Measurements from ENCODE around the gene GPRC5D.

GRCh38 chr12:12899530-12900380 is 52.2 kb downstream of the GPRC5D start:
- TF ChIP-seq CTCF (IDR thresholded peaks at IDR 0.05) (no peak), POLR2A (IDR thresholded peaks at IDR 0.05) (no peak)

Data from right lobe of liver (tissue), 4 donors.